HG02852 (cell line): ENCODE results near the gene NFYC.

Source experiments
- ATAC-seq: cut with Tn5 transposase; IDR thresholded peaks from one replicate; pipeline ENCODE4 v1.9.1; 2021; ENCODE audit warnings: mild to moderate bottlenecking, moderate library complexity; ENCODE audit not compliant: unreplicated experiment

The NFYC gene

DNA sequence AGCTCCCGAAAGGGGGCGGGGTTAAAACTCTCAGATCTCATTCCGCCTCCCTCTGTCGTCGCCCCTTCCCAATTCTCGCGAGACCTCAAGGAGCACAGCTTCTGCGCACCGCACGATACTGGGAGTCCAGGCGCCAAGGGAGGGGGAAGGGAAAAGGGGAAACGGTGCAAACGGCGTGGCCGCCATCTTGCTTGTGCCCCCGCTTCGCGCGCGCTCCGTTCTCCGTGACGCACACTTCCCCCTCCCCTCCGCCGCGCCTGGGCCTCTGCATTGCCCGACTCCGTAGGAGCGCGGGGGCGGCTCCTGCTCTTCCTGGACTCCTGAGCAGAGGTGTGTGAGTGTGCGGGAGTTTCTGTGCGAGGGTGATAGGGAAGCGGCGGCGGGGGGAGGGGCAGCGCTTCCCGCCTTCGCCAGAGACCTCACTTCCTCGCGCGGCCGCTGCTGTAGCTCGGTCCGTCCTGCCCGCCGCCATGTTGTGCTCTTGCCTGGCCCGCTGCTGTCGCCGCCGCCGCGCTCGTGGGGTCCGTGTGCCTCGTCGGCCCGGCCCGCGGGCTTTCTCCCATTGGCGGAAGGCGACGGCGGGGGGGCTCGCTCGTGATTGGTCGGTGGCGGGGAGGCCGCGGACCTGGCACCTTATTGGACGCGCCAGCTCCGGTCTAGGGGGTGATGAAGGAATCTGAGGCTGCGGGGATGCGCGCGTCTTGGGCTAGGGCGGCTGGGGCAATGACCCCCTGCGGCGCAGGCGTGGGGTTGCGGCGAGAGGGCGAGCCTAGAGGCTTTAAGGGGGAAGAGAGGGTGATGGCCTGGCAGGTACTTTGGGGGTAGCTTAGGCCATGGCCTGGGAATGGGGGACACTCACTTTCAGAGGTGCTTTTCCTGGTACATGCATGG is at the start of gene NFYC:
NFYC (plus strand) TSS at position 167 of the 891 bp plus-strand sequence. CDS start 47,140 bp downstream, outside the sequence.
- peak; percentile 76 for ATAC-seq

- ATAC-seq, result no peak
Measured at GRCh38 chr1:40645118-40645680, 46.3 kb upstream of the NFYC start.

- ATAC-seq, result no peak
Measured at GRCh38 chr1:40646315-40646714, 45.2 kb upstream of the NFYC start.

GRCh38 chr1:40648200-40648599 is 43.3 kb upstream of the NFYC start:
- no peak for ATAC-seq

DNA sequence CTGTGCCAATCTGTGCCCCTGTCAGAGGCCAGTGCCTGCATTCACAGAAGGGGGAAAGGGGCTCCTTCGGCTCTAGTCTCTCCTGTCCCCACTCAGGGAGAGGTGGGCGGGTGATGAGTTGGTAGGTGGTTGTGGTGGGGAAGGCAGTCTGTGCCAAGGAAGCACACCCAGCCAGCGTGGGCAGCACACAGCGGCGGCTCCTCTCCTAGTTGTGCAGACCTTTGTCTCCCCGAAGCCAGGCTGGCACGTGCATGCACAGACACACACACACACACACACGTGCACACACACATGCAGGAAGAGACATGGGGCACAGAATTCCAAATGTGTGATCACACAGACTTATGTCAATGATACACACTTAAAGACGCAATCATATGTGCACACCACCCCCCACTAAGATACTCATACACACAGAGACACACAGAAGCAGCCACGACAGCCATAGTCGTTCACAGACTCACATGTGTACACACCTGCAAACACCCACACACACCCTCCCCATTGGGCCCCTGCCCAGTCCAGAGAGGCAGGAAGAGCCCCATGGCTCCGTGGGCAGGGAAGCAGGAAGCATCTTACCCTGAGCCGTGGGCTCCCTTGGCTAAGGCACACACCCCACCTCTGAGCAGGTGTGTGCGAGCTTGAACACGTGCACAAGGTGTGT is 42.4 kb upstream of the NFYC start:
- no peak for ATAC-seq

DNA sequence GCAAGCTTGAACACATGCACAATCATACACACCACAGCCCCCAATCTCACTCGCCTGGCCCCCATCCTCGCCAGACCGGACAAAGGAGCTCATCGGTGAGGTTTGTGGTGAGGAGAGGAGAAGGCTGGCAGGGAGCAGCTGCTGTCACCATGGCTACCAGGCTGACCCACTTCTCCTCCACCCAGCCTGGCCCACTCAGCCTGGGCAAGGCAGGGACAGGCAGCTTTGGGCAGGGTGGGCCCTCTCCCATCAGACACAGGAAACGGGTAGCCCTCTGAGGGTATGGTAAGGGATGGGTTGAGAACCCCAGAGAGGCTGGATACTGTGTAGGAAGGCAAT is 41.9 kb upstream of the NFYC start:
- ATAC-seq, result no peak

DNA sequence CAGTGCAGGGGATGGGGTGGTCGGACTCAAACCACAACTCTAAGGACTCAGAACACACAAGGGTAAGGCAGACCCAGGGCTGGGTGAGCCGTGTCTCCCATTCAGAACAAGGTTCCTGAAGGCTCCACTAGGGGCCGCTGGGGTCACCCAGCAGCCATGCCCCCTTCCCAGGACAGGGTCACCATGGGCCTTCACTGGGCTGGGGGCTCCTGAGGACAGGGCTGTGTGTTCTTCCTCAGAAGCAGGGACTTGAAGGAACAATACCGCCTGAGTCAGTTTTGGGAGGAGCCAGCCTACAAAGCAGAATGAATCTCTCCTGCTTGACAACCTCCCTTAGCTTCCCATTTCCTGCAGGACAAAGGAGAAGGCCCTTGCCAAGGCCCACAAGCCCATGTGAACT is 41.4 kb upstream of the NFYC start:
- ATAC-seq, result no peak

DNA sequence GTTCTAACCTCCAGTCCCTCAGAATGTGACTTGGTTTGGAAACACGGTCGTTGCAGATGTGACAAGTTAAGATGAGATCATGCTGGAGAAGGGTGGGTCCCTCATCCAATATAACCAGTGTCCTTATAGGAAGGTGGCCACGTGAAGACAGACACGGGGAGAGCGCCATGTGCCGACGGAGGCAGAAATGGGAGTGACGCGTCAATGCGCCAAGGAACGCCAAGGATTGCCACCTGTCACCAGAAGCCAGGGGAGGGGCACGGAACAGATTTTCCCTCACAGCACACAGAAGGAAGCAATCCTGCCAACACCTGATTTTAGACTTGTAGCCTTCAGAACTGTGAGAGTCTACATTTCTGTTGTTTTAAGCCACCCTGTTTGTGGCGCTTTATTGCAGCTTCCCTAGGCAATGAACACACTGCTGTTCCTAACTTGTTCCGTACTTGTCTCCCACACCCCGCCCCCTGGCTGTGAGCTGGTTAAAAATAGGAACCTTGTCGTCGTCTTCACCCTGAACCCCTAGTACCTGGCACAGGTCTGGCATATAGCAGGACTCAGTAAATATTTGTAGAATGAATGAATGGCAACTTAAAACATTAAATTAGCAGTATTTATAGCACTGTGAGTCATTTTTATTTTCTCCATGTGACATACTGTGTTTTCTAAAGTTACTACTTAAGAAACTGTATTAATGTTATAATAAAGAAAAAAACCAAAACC is 40.2 kb upstream of the NFYC start:
- ATAC-seq, result no peak

GRCh38 chr1:40652468-40652867 is 39.0 kb upstream of the NFYC start:
- ATAC-seq, result no peak

DNA sequence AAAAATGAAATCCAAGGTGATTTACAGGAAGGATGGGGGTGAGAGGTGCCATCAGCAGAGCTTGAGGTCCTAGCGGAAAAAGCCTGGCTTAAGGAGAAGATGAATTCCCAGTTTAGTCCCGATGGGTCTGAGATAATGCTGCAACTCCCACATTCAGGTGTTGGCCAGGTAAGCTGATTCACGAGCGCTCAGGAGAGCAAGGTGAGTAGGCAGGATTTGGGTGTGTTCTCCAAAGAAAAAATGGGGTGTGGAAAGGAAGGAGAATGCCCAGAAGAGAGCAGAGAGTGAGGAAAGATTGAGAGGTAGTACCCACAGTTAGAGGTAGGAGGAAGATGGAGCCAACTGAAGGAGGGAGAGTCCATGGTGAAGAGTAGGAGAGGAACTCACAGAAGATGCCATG is 38.5 kb upstream of the NFYC start:
- no peak for ATAC-seq

GRCh38 chr1:40653851-40654537 is 37.5 kb upstream of the NFYC start:
- ATAC-seq, result no peak

DNA sequence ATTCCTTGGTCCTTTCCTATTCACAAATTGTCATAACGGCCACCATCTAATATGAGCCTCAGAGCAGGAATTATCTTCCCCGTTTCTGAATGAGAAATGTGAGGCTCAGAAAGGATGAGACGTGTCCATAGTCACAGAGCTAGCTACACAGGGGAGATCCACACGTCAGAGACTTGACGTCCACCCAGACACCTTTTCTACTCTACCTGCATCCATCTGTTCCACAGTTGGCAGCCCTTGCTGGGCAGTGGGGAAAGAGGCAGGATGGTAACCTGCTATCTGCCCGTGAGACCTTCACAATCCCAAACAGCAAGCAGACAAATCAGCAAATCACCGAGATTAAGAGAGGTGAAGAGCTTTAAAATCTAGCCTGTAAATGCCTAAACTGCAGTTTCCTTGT is 34.5 kb upstream of the NFYC start:
- no peak for ATAC-seq

DNA sequence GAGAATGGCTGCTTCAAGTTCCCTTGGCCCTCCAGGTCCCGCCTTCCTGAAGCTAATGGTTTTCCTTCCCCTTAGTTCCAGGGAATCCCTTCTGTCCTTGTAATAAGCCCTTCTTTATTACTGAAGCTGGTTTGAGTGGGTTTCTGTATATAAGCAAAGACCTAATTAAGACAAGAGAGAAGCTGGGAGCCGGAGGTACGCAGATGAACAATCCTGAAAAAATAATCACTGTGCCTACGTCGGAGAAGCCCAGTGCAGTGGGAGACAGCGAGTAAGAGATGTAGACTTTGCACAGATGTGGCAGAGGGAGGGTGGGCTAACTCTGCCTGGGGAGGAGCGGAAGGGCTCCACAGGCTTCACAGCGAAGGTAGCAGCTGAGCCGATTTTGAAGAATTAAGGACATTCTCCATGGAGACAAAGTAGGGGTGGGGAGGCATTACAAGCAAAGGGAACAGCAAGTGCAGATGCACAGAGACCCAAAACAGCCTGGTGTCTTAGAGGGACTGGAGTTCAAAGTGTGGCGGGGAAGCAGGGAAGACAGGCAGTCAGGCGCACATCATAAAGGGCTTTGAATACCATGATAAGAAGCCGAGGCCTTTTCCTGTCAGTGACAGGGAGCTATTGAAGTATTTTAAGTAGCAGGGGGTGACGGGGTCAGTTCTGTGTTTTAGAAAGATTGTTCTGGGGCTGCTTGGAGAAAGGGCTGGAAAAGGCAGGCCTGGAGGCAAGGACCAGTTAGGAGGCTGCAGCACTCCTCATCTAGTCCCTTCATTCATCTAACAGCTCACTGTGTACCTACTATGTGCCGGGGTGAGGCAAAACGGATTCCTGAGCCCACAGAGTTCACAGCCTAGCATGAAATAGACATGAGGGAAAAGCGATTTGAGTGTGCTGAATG is 32.5 kb upstream of the NFYC start:
- no peak for ATAC-seq

GRCh38 chr1:40659649-40659947 is 31.9 kb upstream of the NFYC start:
- no peak for ATAC-seq

GRCh38 chr1:40661678-40662077 is 29.8 kb upstream of the NFYC start:
- no peak for ATAC-seq

DNA sequence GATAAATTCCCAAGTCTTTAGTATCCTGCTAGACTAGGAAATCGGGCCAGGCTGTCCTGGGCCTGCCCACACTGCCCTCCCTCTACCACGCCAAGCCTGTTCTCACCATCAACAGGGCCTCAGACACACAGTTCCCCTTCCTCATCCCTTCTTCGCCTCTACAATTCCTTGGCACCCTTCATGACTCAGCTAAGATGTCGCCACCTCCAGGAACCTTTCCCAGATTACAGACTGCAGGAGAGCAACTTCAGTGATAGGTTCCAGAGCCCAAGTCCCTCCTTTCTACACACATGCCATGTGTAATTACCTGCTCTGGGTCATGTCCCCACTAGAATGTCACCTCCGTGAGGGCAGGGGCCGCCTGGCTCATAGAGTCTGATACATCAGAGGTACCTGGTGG is 29.4 kb upstream of the NFYC start:
- ATAC-seq, result no peak

- ATAC-seq, result no peak
Measured at GRCh38 chr1:40662864-40663263, 28.6 kb upstream of the NFYC start.

DNA sequence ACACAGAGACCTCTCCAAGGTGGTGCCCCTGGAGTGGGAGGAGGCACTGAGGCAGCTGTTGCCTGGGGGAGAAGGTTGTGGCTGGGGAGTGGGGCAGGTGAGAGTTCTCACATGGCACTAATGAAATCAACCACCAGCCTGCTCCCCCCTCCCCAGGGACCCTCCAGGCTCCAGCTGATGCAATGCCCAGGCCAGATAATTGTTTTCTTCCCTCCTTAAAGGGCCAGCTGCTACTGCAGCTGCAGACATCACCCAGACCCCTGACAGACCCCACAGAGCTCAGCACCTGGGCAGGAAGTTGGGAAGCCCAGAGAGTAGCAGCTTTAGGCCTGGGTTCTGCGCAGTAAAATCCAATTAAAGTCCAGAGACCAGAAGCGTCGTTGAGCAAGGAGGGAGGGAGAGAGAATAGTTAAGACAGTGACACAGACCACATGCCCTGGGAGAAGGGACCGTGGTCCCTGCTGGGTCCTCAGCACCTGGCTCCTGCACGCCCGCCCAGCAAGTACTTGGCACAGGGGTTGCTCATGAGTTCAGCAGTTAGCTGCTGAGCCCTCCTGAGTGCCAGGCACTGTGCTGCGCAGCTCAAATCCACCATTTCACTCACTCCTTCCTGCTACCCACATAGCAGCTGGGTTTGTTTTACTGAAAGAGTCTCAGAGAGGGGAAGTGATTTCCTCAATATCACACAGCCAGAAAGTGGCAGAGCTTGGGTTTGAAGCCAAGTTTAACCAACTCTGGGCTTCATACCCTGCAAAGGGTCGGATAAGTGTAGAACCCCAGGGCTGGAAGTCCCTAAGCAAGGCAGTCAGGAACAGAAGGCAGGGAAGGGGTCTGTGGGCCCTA is 28.0 kb upstream of the NFYC start:
- ATAC-seq, result no peak

- no peak for ATAC-seq
Measured at GRCh38 chr1:40664167-40664537, 27.4 kb upstream of the NFYC start.
